Measurements from ENCODE around the gene PDE4C.
A peak's percentile ranks its signal among the peaks of the same experiment; 100 is the strongest.

Gene PDE4C

DNA sequence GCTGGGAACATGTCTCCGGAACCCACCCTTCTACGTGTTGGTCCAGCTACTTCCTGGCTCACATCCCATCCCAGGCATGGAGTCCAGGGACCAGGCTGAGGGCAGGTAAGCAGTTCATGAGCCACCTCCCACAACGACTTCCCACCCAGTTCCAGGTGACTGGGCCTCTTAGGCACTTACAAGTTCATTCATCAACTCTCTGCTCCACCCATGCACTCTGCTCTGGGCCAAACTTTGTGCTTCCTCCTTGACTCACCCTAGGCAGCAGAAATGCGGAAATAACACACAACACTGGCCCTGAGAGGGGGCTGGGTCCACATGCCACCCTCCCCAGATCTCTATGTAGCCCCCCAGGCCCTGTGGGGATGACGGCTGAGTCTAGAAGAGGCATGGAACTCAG is 27.5 kb upstream of the PDE4C start:
- Histone ChIP-seq H3K9me3 (ENCODE audit: control insufficient read depth, insufficient read depth, low read depth, low read length) (no peaks in the 10 kb centered on the region), H3K27ac (ENCODE audit: extremely low read depth, low read depth, low read length) (no peak overlapping the region), H3K4me3 (ENCODE audit: low read depth, low read length) (no peak overlapping the region), H3K36me3 (ENCODE audit: control insufficient read depth in 2 of 2, insufficient read depth in 1 of 2, low read length in 2 of 2) (no peaks in the 10 kb centered on the region), H3K4me1 (ENCODE audit: control insufficient read depth, insufficient read depth, low read length) (no peaks in the 10 kb centered on the region)
- TF ChIP-seq KLF1 (tag by site-specific recombination; IDR thresholded peaks at IDR 0.05) (0 out of 2 replicates have a peak, but pooled peaks have one; percentile 12), ZBTB48 (tag by site-specific recombination; IDR thresholded peaks at IDR 0.05) (no peak), ZFHX2 (tag by site-specific recombination; conservative IDR thresholded peaks at IDR 0.05) (0 out of 2 replicates have a peak, but pooled peaks have one; percentile 12), ZNF629 (tag by site-specific recombination; IDR thresholded peaks at IDR 0.05) (no peak), ZNF707 (tag by site-specific recombination; IDR thresholded peaks at IDR 0.05) (no peak)
- ChIA-PET CTCF (interaction anchor here (0.6 to 7.5 kb wide), 15 partner anchors 9 to 246 kb away, joined by 3 to 121 read pairs (median 6); partner anchors contain the start of genes ARRDC2, JUND and RAB3A), POLR2A (no interaction called here)

DNA sequence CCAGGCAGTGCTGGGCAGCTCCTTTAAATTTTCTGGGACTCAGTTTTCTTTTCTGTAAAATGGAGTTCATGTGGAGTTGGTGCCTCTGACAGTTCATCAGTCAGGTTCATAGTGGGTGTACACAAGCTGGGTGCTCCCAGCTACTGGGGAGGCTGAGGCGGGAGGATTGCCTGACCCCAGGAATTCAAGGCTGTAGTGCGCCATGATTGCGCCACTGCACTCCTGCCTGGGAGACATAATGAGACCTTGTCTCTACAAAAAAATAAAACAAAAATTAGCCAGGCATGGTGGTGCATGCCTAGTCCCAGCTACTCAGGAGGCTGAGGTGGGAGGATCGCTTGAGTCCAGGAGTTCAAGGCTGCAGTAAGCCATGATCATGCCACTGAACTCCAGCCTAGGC is 26.9 kb upstream of the PDE4C start:
- Histone ChIP-seq H3K9me3 (ENCODE audit: control insufficient read depth, insufficient read depth, low read depth, low read length) (no peaks in the 10 kb centered on the region), H3K4me1 (ENCODE audit: control insufficient read depth, insufficient read depth, low read length) (no peaks in the 10 kb centered on the region), H3K4me3 (ENCODE audit: low read depth, low read length) (no peak overlapping the region), H3K27ac (ENCODE audit: extremely low read depth, low read depth, low read length) (no peak overlapping the region), H3K36me3 (ENCODE audit: control insufficient read depth in 2 of 2, insufficient read depth in 1 of 2, low read length in 2 of 2) (no peaks in the 10 kb centered on the region)
- TF ChIP-seq, protein P1, sequence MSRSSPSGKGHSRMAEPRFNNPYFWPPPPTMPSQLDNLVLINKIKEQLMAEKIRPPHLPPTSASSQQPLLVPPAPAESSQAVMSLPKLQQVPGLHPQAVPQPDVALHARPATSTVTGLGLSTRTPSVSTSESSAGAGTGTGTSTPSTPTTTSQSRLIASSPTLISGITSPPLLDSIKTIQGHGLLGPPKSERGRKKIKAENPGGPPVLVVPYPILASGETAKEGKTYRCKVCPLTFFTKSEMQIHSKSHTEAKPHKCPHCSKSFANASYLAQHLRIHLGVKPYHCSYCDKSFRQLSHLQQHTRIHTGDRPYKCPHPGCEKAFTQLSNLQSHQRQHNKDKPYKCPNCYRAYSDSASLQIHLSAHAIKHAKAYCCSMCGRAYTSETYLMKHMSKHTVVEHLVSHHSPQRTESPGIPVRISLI (tag by site-specific recombination; IDR thresholded peaks at IDR 0.05) = no peak
- no peak for TF ChIP-seq ZNF211 (tag by site-specific recombination; IDR thresholded peaks at IDR 0.05; ENCODE audit: low read depth)
- TF ChIP-seq, protein P2, sequence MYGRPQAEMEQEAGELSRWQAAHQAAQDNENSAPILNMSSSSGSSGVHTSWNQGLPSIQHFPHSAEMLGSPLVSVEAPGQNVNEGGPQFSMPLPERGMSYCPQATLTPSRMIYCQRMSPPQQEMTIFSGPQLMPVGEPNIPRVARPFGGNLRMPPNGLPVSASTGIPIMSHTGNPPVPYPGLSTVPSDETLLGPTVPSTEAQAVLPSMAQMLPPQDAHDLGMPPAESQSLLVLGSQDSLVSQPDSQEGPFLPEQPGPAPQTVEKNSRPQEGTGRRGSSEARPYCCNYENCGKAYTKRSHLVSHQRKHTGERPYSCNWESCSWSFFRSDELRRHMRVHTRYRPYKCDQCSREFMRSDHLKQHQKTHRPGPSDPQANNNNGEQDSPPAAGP (tag by site-specific recombination; IDR thresholded peaks at IDR 0.05) = no peak
- no peak for TF ChIP-seq ZNF138 (tag by site-specific recombination; IDR thresholded peaks at IDR 0.05; ENCODE audit: borderline replicate concordance)
- TF ChIP-seq ZBTB1 (tag by site-specific recombination; IDR thresholded peaks at IDR 0.05) = no peak
- TF ChIP-seq WT1 (tag by site-specific recombination; IDR thresholded peaks at IDR 0.05) = no peak
- no peak for TF ChIP-seq ZNF426 (tag by site-specific recombination; IDR thresholded peaks at IDR 0.05)
- no peak for TF ChIP-seq ZNF335 (tag by site-specific recombination; conservative IDR thresholded peaks at IDR 0.05)
- TF ChIP-seq ZNF521 (tag by site-specific recombination; IDR thresholded peaks at IDR 0.05) = no peak
- no peak for TF ChIP-seq HOXC10 (CRISPR knock-in tag; IDR thresholded peaks at IDR 0.05)
- TF ChIP-seq, protein P3, sequence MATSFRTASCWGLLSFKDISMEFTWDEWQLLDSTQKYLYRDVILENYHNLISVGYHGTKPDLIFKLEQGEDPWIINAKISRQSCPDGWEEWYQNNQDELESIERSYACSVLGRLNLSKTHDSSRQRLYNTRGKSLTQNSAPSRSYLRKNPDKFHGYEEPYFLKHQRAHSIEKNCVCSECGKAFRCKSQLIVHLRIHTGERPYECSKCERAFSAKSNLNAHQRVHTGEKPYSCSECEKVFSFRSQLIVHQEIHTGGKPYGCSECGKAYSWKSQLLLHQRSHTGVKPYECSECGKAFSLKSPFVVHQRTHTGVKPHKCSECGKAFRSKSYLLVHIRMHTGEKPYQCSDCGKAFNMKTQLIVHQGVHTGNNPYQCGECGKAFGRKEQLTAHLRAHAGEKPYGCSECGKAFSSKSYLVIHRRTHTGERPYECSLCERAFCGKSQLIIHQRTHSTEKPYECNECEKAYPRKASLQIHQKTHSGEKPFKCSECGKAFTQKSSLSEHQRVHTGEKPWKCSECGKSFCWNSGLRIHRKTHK (tag by site-specific recombination; IDR thresholded peaks at IDR 0.05) = no peak
- TF ChIP-seq, protein P4, sequence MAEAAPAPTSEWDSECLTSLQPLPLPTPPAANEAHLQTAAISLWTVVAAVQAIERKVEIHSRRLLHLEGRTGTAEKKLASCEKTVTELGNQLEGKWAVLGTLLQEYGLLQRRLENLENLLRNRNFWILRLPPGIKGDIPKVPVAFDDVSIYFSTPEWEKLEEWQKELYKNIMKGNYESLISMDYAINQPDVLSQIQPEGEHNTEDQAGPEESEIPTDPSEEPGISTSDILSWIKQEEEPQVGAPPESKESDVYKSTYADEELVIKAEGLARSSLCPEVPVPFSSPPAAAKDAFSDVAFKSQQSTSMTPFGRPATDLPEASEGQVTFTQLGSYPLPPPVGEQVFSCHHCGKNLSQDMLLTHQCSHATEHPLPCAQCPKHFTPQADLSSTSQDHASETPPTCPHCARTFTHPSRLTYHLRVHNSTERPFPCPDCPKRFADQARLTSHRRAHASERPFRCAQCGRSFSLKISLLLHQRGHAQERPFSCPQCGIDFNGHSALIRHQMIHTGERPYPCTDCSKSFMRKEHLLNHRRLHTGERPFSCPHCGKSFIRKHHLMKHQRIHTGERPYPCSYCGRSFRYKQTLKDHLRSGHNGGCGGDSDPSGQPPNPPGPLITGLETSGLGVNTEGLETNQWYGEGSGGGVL (tag by site-specific recombination; IDR thresholded peaks at IDR 0.05) = no peak
- TF ChIP-seq ZNF221 (tag by site-specific recombination; IDR thresholded peaks at IDR 0.05; ENCODE audit: borderline replicate concordance) = no peak
- no peak for TF ChIP-seq ZNF175 (tag by site-specific recombination; IDR thresholded peaks at IDR 0.05)
- no peak for TF ChIP-seq ZNF416 (tag by site-specific recombination; IDR thresholded peaks at IDR 0.05)
- TF ChIP-seq, protein P5, sequence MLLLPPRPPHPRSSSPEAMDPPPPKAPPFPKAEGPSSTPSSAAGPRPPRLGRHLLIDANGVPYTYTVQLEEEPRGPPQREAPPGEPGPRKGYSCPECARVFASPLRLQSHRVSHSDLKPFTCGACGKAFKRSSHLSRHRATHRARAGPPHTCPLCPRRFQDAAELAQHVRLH (tag by site-specific recombination; IDR thresholded peaks at IDR 0.05) = no peak
- TF ChIP-seq ZNF23 (tag by site-specific recombination; IDR thresholded peaks at IDR 0.05; ENCODE audit: borderline replicate concordance) = no peak
- no peak for TF ChIP-seq GFI1B (tag by site-specific recombination; IDR thresholded peaks at IDR 0.05)
- CTCF ChIA-PET = interaction anchor here (0.6 to 7.5 kb wide), 20 partner anchors 8 to 803 kb away, joined by 3 to 121 read pairs (median 4); partner anchors contain the start of genes ARRDC2, IL12RB1, JUND and RAB3A
- POLR2A ChIA-PET = no interaction called here

All from HEK293 (cell line).